Fibroblast of skin of back (primary cell): ENCODE data around the gene ADAM12.

Experiments
- DNase-seq: peaks from one replicate; pipeline ENCODE4 v3.0.0-alpha.2; 2013

ADAM12 gene

DNA sequence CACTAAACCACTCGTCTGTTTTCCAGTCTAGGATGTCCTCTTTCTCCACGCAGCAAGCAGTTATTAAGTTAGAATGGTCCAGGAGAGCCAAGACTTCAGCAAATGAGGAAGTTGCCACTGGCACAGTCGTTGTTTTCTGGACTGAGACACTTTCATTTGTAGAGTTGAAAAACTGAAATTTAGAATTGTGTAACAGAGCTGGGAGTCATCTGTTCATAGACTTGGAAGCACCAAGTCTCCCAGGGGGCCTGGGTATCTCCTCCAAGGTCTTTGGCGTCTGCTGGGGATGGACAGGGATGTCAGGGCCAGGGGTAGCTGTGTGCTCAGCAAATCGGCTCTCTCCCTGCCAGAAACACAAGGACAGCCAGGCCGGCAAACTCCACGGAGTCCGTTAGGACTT, 283.5 kb downstream of the ADAM12 start:
- DNase-seq = no peak

DNA sequence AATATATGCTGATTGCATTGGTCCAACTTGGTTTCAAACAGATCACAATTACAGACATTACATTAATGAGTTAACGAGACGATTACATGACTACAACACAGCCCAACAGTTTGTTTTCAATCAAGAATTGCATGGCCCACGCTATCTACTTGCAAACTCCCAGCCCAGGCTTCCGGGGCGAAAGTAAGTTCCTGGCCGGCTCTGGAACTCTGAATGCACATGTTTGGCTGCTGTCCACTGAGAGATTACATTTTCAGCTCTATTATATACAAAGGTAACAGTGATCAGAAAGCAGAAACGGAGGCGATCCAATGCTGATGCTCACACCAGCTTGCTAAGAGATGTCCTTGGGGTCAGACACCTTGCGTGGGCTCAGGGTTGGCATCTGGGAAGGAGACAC, 285.6 kb downstream of the ADAM12 start:
- DNase-seq = no peak

DNA sequence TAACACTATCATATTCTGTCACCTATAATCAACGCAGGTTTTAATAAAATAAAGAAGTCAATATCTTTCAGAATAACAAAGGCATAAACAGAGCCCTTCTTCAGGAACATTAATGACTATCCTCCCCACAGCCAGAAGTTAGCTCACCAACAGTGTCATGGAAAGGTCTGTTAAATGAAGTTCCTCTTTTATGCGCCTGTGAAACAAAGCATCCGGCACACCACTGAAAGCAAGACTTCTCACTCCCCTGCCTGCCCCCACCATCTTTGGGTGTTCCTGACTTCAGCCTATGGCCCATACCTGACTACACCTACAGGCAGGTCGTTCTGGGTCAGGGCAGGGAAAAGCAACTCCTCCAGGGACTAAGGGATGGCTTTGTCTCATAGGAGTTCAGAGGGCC, 286.5 kb downstream of the ADAM12 start:
- DNase-seq = no peak

- peak; percentile 37 for DNase-seq
Measured at GRCh38 chr10:126101325-126101724, 287.0 kb downstream of the ADAM12 start.

DNA sequence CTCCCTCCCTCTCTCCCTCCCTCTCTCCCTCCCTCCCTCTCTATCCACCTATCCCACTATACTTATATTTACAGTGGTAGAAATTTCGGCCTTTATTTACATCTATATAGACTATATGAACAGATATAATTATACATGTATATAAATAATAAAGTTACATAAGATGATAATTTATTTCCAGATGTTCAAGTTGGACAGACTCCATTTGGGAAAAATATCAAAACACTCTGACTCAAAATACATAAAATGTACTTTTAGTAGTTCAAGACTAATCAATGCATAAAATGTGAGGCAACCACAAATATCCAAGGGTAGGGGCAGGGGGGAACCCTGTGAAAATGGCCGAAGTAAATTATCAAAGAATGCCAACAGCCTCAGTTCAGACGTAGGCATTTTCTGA, 288.9 kb downstream of the ADAM12 start:
- DNase-seq = no peak

DNA sequence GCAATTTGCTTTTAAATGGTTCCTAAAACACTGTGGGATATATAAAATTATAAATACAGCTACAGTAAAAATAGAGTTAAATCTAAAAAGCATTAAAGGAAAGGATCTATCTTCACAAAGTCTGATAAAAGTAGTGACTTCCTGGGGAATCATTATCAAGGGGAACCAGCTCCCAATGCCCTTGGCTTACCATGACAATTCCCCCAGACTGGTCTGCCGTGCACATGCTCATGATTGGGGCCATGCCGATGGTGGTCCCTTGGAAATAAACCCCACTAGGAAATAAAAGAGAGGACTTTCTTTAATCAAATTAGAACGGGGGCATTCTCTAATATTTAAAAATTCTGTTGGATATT, 290.1 kb downstream of the ADAM12 start:
- no peak for DNase-seq

DNA sequence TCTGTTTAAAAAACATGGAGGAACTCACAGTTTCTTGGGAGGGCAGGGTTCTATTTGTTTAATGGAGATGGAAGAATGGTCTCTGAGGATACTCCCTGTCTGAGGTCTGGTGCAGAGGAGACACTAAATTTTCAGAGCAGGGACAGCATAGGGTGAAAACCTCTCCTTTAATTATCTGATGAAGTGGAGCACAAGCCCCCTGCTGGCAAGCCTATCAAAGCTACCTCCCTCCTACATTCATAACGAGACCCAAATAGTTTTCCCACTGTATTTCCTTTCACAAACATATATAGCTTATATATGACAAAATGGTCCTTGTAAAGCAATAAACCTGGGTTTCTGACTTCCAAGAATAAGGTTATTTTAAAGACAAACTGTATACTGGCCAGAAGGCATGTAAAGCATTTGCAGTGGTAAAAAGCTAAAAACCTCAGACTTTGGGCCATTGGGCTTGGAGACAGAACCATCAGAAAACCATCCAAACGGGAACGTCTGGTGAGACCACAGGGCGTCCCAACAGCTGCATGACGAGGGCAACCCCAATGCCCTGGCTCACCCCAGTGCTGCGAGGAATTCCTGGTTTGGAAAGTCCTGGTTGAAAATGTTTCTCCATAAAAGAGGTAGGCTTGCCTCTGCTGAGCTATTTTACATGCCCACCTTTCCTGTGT, 290.6 kb downstream of the ADAM12 start:
- DNase-seq = no peak

DNA sequence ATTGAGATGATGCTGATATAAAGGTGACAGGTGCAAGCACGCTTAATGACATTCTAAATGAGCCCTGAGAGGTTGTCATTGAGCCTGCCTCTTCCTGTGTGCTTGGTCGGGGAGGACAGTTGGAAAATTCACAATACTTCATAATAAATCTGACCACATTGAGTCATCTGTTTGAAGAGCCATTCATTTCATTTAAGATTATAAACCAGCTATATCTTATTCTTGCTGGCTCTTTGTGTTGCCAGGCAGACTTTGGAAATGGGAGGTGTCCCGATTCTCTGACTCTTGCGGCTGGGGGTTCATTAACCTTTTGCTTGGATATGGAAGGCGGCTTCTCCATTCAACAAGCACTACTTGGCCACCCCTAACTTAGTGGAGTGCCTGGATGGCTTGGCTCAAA, 293.7 kb downstream of the ADAM12 start:
- DNase-seq = peak; percentile 15

DNA sequence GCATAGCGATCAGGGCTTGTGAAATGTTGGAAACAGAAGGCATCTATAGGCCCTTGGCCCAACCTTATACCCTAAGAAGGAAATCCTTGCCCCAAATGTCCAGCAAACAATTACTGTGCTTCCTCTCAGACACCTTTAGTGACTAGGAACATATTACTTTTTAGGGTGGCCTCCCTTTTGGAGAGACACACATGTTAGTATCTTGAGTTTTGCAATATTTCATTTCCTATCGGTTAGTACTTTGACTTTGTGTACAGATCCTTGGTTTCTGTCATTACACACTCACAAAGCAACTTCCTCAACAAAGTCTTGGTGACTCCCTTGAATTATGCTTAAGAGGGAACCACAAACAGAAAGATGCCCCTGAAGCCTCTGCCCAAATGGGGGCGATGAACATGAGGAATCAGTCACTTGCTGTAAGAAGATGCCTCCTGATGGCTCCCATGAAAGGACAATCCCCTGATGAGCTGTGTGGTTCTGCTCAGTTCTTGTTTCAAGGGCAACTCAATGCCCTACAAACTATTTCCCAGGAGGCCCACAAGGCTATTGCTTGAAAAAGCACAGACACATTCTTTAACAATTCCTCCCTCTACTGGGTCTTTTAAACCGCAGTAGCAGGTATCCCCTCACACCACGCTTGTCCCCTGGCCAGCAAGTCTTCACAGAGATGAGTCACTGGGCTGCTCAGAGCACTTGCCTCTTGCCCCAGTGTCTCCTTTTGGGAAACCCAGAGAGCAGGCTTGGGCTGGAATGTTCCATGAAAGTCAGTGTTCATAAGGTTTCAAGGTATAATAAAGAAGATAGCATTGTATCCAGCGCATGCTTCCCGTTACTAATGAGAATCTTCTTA, 295.7 kb downstream of the ADAM12 start:
- DNase-seq = peak; percentile 65

DNA sequence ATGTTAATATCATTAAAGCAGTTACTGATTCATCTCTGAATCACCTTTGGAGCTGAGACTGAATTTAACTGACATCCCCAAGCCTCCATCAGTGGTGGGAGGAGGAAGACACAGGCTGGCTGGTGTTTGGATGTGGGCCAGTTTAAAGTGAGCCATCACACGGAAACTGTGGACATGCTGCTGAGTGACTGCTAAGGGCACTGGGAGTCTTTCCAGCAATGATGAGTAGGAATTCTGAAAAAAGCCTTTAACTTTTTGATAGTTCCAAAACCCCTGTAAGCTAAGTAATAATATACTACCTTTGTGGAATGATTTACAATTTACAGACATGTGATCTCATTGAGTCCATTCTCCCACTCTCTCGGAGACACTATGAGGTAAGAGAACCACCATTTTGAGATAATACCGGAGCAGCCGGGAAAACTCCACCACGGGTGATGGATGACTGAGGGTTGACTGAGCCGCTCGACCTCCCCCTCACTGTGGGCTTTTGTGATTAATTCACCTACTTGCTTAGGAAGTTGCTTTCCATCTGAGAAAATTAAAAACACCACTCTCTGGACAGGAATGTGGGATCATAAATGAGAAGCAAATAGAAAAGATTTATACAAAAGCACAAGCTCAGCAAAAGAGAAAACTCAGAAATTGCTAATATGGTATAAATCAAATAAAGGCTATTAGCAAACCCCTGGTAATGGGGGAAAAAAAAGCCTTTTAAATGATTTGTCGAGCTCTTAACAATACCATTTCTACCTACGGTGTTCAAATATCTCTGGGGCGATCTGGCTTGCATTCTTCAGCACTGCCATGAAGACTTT, 297.2 kb downstream of the ADAM12 start:
- DNase-seq = peak; percentile 96

GRCh38 chr10:126090443-126090842, 297.8 kb downstream of the ADAM12 start:
- DNase-seq = no peak

DNA sequence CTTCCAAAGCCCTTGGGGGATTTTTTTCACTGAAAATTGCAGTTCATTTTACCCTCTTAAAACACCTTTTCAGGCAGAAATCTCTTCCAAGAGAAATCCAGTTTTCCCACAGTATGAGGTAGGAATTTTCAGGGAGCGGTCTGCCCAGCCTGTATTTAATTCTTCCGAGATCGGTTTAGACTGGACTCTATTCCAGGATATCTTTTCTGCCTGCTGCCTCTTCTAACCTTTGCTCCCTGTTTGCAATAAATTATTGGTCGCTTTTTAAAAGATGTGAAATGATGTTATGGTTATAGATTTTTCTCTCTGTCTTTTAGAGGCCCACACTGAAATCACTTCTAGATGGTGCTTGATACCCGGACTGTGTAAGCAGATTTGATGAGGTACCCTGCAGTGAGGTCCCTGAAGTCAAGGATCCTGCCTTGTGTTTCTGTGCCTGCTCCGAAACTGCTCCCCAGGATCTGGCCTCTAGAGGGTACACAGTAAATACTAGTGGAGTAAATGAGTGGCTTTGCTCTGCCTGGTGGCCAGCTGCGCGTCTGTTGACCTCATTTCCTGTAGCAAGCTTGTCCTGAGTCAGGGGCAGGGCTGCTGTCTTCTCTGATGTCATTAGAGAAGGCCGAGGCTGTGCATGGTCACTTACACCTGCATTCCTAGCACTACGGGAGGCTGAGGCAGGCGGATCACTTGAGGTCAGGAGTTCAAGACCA, 300.3 kb downstream of the ADAM12 start:
- peak; percentile 51 for DNase-seq

DNA sequence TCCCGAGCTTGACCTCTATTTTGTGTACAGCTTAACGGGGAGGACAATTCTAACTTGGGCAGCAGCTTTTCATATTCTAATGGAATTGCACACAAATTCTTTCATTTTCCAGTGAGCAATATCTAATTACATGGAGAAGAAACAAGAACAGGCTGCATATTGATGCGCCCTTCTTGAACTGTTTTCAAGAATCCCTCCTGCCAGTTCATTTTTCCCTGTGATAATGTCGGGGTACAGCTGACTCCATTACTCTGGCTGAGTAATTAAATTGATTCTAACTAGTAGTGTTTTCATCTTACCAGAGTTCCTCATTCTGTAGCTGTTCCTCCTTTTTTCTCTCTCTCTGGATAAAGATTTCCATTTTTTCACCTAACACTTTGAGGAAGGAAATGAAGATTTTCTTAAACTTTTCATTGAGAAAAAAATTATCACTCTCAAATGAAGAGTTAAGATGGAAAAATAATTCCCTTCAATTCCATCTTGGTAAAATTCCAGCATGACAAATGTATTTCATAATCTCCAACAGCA, 301.1 kb downstream of the ADAM12 start:
- no peak for DNase-seq

DNA sequence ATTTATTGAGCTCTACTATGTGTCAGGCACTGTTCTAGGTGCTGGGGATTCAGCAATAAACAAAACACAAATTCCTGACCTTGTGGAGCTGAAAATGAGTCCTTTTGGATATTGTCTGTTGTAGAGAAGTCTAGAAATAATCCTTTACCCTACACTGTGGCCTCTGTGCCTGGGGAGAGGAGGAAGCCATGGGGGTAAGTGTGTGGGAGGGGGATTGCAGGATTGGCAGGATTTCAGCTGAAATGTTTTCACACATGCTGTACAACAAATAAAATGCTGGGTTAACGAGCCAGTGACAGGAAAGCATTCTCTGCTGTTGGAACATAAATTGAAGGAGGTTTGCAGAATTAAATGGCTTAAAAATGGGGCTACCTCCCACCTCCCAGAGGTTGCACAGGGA, 302.5 kb downstream of the ADAM12 start:
- DNase-seq = no peak

DNA sequence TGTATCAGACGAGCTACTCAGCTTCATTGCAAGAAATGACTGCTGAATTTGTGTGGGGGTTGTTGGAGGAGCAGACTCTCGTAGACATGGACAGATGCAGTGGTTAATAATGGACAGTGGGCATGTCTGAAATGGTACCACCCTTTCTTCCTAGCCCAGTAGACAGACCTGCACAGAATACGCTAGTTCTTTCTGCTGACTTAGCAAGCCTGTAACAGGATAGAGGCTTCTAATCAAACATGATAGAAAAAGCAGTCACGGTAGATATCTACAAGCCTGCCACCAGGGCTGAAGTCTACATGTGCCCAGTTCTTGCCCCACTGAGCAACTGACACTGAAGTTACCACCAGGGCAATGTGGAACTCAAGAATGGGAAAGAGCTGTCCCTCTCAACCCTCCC, 303.9 kb downstream of the ADAM12 start:
- no peak for DNase-seq

DNA sequence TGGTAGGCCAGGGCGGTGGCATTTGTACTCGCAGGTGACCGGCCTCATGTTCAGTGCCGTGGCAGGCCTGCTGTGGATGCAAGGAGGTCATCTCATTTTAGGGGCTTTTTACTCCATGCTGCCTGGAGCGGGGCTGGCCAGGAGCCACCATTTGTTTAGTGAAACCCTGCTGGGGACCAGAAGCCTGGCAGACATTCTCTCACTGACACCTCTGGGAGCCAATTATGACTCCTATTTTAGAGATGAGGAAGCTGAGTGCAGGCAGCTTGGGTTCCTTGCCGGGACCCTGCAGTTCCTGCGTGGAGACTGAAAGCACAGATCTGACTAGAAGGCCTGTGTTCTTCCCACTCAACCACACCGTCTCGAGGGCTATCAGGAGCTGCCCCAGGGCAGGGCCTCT, 305.3 kb downstream of the ADAM12 start:
- no peak for DNase-seq

DNA sequence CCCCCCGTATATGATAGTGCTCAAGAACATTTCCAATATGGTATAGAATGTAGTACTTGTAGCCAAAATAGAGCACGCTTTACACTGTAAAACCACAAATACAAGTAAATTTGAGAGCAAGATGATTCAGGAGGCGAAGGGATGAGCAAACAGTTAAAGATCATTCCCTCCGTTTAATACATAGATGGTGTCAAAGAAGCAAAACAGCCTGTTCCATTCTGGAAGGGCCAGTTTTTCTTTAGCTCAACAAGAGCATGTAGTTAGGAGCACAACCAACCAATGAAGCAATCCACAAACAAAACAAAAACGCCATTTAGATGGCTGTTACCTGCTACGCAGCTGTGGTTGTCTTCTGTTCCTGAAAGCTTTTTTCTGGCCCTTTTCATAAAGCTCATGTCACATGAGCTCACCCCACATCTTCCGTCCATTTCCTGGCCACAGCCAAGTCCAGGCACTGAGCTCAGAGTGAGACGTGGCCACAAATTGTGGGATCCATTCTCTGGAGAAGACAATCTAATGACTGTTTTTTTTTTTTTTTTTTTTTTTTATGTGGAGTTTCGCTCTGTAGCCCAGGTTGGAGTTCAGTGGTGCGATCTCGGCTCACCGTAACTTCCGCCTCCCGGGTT, 306.3 kb downstream of the ADAM12 start:
- DNase-seq = no peak

GRCh38 chr10:126080879-126081411, 307.3 kb downstream of the ADAM12 start:
- DNase-seq = peak; percentile 84

- no peak for DNase-seq
Measured at GRCh38 chr10:126080291-126080825, 307.9 kb downstream of the ADAM12 start.

DNA sequence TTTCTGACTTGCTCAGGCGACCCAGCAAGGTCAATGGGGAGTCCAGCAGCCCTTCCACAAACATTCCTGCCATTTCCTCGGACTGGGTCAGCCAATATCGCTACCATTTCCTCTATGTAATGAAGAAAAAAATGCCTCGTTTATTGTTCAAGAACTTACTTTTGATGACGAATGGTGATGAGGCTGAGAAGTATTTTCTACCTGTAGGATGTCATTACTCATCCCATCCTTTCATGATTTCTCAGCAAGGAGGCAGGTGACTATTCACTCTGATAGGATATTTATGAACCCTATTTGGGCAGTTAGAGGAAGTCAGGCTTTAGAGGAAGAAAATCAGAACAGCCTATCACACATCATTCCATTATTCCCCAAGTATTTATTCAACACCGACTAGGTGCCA, 313.3 kb downstream of the ADAM12 start:
- no peak for DNase-seq

GRCh38 chr10:126074291-126074690, 314.0 kb downstream of the ADAM12 start:
- no peak for DNase-seq
